NK-92 (cell line): ENCODE data around the gene SPC24.
"Not testable (repeated sequence)": the region's sequence is repeated elsewhere in the genome, so short reads cannot be mapped to it uniquely, and the experiment has no call there.

ENCODE experiments used
- DNase-seq: peaks from one replicate; lab custom pipeline; 2025; ENCODE audit not compliant: unreplicated experiment; lab: John Stamatoyannopoulos, UW

Gene SPC24

DNA sequence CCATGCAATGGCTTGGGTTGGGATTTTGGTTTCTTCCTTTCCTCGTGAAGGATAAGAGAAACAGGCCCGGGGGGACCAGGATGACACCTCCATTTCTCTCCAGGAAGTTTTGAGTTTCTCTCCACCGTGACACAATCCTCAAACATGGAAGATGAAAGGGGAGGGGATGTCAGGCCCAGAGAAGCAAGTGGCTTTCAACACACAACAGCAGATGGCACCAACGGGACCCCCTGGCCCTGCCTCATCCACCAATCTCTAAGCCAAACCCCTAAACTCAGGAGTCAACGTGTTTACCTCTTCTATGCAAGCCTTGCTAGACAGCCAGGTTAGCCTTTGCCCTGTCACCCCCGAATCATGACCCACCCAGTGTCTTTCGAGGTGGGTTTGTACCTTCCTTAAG is 24.1 kb downstream of the SPC24 start:
- no peak for DNase-seq

DNA sequence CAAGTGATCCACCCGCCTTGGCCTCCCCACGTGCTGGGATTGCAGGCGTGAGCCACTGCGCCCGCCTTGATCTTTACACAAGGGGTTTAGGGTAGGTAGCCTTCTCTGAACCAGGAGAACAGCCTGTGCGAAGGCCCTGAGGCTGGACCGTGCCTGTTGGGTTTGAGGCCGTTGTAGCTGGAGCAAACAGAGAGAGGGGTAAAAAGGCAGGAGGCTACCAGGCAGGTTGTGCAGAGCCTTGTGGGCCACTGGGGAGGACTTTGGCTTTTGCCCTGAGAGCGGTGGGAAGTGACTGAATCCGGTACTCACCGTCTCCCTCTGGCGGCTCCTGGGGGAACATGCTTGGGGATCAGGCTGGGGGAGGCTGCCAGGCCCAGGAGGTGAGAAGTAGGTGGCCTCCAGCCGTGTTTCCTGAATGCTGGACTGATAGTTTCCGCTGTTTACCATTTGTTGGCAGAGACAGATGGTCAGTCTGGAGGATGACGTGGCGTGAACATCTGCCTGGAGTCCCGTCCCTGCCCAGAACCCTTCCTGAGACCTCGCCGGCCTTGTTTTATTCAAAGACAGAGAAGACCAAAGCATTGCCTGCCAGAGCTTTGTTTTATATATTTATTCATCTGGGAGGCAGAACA is 24.6 kb downstream of the SPC24 start:
- DNase-seq, result no peak

DNA sequence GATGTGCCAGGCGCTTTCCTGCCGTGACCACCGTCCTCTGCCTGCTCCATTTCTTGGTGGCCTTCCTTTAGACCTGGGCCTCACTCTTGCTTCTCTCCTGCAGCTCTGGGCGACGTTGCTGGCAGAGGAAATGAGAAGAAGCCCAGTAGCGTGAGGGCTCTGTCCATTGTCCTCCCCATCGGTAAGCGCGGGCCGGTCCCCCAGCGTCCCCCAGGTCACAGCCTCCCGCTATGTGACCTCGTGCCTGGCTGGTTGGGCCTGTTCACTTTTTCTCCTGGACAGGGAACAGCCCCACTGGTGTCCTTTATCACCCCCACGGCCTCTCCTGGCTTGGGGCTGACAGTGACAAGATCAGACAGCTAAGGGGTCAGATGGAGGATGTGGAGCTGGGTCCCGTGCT is 27.7 kb downstream of the SPC24 start:
- DNase-seq, result no peak

DNA sequence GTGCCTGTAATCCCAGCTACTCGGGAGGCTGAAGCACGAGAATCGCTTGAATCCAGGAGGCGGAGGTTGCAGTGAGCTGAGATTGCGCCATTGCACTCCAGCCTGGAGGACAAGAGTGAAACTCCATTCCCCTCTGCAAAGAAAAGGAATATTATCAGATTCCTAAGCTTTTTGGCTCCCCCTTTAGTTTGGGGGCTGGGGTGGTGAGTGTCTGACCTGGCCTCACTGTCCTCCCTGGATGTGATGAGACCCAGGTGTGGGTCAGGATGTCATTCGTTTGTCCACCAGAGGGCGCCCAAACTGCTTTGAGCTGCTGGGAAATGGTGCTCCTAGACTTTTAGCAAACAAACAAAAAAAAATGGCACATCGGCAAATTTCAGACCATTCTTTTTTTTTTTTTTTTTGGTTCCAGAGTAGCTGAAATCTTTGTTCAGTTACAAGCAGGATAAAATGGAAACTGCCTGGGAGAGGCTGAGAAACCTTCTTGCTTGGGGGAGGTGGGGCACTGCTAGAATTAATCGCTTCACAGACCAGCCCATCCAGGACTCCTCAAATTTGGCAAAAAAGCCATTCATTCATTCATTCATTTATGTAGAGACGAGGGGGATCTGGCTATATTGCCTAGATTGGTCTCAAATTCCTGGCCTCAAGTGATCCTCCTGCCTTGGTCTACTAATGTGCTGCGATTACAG is 29.4 kb downstream of the SPC24 start:
- DNase-seq, result no peak

DNA sequence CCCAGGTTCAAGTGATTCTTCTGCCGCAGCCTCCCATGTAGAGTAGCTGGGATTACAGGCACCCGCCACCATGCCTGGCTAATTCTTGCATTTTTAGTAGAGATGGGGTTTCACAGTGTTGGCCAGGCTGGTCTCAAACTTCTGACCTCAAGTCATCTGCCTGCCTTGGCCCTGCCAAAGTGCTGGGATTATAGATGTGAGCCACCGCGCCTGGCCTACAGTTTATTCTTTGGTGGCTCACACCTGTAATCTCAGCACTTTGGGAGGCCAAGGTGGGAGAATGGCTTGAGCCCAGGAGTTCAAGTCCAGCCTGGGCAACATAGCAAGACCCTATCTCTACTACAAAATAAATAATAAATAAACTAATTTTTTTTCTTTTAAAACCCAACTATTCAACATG is 31.4 kb downstream of the SPC24 start:
- DNase-seq, result not testable (repeated sequence)

DNA sequence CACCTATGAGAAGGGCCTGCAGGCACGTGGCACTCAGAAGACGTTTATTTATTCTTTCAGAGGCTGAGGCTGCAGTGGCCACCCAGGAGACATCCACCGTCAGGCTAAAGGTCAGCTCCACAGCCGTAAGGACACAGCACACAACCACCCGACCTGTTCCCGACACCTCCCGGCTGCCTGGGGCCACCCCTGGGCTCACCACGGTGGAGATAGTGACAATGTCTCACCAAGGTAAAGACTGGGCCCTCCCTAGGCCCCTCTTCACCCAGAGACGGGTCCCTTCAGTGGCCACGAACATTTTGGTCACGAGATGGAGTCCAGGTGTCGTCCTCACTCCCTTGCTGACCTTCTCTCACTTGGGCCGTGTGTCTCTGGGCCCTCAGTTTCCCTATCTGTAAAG is 32.5 kb downstream of the SPC24 start:
- no peak for DNase-seq

DNA sequence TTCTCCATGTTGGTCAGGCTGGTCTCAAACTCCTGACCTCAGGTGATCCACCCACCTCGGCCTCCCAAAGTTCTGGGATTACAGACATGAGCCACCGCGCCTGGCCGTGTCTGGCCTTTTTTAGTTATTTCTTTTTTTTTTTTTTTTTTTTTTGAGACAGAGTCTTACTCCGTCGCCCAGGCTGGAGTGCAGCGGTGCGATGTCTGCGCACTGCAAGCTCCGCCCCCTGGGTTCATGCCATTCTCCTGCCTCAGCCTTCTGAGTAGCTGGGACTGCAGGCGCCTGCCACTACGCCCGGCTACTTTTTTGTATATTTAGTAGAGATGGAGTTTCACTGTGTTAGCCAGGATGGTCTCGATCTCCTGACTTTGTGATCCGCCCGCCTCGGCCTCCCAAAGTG is 33.6 kb downstream of the SPC24 start:
- DNase-seq, result not testable (repeated sequence)

DNA sequence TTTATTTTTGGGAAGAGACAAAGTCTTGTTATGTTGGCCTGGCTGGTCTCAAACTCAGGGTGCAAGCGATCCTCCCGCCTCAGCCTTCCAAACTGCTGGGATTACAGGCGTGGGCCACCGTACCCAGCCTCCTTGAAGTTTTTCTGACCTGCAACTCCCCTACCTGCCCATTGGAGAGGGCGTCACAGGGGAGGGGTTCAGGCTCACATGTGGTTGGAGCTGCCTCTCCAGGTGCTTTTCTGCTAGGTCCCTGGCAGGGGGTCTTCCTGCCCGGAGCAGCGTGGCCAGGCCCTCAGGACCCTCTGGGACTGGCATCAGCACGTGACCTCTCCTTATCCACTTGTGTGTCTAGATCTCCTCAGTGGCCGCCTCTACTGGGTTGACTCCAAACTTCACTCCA is 39.1 kb downstream of the SPC24 start:
- DNase-seq, result no peak

DNA sequence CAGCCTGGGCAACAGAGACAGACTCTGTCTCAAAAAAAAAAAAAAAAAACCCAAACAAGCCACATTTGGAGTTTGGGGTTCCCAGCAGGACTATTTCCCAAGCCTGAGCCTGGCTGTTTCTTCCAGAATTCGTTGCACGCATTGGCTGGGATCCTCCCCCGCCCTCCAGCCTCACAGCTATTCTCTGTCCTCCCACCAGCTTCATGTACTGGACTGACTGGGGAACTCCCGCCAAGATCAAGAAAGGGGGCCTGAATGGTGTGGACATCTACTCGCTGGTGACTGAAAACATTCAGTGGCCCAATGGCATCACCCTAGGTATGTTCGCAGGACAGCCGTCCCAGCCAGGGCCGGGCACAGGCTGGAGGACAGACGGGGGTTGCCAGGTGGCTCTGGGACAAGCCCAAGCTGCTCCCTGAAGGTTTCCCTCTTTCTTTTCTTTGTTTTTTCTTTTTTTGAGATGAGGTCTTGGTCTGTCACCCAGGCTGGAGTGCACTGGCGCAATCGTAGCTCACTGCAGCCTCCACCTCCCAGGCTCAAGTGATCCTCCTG is 39.6 kb downstream of the SPC24 start:
- DNase-seq, result no peak

DNA sequence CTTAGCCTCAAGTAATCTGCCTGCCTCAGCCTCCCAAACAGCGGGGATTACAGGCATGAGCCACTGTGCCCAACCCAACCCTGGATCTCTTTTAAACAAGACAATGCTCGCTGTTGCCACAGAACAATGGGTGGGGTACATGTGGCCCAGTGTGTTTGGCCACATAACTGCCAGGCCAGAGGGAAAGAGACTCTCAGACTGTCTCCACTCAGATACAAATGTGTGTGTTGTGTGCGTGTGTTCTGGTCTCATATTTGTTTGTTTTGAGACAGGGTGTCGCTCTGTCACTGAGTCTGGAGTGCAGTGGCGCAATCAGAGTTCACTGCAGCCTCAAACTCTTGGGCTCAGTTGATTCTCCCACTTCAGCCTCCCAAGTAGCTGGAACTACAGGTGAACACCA is 40.5 kb downstream of the SPC24 start:
- no peak for DNase-seq

DNA sequence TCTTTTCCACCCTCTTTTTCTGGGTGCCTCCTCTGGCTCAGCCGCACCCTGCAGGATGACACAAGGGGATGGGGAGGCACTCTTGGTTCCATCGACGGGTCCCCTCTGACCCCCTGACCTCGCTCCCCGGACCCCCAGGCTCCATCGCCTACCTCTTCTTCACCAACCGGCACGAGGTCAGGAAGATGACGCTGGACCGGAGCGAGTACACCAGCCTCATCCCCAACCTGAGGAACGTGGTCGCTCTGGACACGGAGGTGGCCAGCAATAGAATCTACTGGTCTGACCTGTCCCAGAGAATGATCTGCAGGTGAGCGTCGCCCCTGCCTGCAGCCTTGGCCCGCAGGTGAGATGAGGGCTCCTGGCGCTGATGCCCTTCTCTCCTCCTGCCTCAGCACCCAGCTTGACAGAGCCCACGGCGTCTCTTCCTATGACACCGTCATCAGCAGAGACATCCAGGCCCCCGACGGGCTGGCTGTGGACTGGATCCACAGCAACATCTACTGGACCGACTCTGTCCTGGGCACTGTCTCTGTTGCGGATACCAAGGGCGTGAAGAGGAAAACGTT is 42.4 kb downstream of the SPC24 start:
- no peak for DNase-seq

DNA sequence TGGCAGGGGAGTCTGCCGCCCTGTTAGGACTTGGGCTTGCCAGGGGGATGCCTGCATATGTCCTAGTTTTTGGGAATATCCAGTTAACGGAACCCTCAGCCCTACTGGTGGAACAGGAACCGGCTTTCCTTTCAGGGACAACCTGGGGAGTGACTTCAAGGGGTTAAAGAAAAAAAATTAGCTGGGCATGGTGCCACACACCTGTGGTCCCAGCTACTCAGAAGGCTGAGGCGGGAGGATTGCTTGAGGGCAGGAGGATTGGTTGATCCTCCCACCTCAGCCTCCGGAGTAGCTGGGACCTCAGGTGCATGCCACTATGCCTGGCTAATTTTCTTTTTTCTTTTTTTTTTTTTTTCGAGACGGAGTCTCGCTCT is 43.8 kb downstream of the SPC24 start:
- DNase-seq, result no peak

DNA sequence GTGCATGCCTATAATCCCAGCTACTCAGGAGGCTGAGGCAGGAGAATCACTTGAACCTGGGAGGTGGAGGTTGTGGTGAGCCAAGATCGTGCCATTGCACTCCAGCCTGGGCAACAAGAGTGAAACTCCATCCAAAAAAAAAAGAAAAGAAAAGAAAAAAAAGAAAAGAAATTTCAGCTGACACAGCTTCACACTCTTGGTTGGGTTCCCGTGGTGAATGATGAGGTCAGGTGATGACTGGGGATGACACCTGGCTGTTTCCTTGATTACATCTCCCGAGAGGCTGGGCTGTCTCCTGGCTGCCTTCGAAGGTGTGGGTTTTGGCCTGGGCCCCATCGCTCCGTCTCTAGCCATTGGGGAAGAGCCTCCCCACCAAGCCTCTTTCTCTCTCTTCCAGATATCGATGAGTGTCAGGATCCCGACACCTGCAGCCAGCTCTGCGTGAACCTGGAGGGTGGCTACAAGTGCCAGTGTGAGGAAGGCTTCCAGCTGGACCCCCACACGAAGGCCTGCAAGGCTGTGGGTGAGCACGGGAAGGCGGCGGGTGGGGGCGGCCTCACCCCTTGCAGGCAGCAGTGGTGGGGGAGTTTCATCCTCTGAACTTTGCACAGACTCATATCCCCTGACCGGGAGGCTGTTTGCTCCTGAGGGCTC is 44.3 kb downstream of the SPC24 start:
- DNase-seq, result no peak

DNA sequence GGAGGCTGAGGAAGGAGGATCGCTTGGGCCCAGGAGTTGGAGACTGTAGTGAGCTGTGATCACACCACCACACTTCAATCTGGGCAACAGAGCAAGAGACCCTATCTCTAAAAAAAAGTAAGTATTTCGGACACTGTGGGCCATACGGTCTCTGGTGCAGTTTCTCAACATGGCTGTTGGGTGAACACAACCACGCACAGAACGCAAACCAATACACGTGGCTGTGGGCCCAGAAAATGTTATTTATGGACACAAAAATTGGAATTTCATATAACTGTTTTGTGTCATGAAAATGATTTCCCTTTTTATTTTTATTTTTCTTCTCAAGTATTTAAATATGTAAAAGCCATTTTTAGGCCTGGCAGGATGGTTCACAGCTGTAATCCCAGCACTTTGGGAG is 46.8 kb downstream of the SPC24 start:
- no peak for DNase-seq

DNA sequence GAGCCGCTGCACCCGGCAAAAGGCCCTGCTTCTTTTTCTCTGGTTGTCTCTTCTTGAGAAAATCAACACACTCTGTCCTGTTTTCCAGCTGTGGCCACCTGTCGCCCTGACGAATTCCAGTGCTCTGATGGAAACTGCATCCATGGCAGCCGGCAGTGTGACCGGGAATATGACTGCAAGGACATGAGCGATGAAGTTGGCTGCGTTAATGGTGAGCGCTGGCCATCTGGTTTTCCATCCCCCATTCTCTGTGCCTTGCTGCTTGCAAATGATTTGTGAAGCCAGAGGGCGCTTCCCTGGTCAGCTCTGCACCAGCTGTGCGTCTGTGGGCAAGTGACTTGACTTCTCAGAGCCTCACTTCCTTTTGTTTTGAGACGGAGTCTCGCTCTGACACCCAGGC is 49.1 kb downstream of the SPC24 start:
- DNase-seq, result no peak

DNA sequence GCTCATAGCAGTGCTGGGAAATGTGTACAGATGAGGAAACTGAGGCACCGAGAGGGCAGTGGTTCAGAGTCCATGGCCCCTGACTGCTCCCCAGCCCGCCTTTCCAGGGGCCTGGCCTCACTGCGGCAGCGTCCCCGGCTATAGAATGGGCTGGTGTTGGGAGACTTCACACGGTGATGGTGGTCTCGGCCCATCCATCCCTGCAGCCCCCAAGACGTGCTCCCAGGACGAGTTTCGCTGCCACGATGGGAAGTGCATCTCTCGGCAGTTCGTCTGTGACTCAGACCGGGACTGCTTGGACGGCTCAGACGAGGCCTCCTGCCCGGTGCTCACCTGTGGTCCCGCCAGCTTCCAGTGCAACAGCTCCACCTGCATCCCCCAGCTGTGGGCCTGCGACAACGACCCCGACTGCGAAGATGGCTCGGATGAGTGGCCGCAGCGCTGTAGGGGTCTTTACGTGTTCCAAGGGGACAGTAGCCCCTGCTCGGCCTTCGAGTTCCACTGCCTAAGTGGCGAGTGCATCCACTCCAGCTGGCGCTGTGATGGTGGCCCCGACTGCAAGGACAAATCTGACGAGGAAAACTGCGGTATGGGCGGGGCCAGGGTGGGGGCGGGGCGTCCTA is 50.5 kb downstream of the SPC24 start:
- no peak for DNase-seq

DNA sequence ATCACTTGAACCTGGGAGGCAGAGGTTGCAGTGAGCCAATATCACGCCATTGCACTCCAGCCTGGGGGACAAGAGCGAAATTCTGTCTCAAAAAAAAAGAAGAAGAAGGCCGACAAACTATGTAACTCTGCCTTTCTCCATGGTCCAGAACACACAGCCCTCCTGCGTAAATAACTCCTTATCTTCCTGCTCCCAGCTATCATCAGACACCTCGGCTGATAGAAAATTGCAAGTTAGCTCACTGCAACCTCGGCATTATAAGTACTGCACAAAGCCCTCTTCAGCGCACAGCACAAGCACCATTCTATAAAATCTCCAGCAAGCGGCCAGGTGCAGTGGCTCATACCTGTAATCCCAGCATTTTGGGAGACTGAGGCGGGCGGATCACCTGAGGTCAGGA is 51.9 kb downstream of the SPC24 start:
- DNase-seq, result not testable (repeated sequence)

DNA sequence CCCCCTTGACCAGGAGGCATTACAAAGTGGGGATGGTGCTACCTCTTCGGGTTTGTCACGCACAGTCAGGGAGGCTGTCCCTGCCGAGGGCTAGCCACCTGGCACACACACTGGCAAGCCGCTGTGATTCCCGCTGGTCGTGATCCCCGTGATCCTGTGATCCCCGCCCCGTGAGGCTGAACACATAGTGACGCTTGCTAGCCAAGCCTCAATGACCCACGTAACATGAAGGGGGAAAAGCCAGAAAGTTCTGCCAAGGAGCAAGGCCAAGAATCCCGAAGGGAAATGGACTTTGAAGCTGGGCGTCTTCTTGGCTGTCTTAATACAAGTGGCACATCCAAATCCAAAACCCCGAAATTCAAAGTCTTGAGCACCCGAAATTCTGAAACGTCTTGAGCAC is 52.6 kb downstream of the SPC24 start:
- no peak for DNase-seq

DNA sequence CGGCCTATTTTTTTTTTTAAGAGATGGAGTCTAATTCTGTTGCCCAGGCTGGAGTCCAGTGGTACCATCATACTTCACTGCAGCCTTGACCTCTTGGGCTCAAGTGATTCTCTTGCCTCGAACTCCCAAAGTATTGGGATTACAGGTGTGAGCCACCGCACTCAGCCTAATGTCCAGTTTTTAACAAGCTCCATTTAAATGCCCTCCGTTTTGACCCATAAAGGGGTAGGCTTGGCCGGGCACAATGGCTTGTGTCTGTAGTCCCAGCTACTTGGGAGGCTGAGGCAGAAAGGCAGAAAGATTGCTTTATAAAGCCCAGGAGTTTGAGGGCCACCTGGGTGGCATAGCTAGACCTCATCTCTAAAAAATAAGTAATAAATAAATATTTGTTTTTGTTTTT is 54.5 kb downstream of the SPC24 start:
- no peak for DNase-seq

DNA sequence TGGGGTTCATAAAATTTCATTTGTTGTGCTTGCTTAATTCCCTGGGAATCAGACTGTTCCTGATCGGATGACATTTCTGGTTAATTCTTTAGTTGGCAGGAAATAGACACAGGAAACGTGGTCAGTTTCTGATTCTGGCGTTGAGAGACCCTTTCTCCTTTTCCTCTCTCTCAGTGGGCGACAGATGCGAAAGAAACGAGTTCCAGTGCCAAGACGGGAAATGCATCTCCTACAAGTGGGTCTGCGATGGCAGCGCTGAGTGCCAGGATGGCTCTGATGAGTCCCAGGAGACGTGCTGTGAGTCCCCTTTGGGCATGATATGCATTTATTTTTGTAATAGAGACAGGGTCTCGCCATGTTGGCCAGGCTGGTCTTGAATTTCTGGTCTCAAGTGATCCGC is 55.5 kb downstream of the SPC24 start:
- DNase-seq, result no peak

DNA sequence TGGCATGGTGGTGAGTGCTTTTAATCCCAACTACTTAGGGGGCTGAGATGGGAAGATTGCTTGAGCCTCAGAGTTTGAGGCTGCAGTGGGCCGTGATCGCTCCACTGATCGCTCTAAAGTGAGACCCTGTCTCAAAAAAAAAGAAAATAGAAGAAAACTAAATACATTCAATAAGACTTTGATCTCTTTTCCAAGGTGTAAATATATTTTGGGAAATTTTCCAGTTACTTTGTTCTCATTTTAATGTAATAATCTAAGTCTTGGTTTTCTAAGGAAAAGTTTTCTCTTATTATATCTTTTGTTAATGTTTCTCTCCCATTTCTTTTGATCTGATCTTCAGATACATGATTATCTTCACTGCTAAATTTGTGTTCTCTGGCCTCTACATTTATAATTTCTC is 56.7 kb downstream of the SPC24 start:
- DNase-seq, result no peak

DNA sequence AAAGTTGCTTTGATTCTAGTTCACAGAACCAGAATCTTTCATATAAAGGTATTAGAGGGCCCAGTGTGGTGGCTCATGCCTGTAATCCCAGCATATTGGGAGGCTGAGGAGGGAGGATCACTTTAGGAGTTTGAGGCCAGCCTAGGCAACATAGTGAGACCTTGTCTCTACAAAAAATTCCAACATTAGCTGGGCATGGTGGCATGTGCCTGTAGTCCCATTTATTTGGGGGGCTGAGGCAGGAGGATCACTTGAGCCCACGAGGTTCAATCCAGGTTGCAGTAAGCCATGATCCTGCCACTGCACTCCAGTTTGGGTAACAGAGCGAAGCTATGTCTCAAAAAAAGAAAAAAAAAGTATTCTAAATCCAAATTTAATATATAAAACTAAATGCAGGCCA is 57.3 kb downstream of the SPC24 start:
- no peak for DNase-seq
